K562 (cell line): ENCODE data around the gene MYO1E. TPM values are rescaled to one million over a fixed set of nuclear protein-coding genes. Genes with fewer than 3 reads are reported as not detected.

Source experiments
- ATAC-seq: fragments of 200-7000 bp; cut with Tn5 transposase; 3 replicates; pipeline ENCODE4 v1.9.1; 2020; ENCODE audit warnings: moderate library complexity
- BruUV-seq: library from RNA; stranded (reverse); fragments of 400-500 nt; replicated peaks from 2 replicates; lab custom pipeline; 2021; lab: Mats Ljungman, UMichigan
- CTCF ChIA-PET: fragments of 300-600 bp; formaldehyde crosslinking; extraction: SDS; loops from one replicate; lab custom pipeline; 2021; ENCODE audit warnings: low intra/inter-chr PET ratio; lab: Yijun Ruan, JAX
- POLR2A ChIA-PET: fragments of 300-600, 350-650 bp; sonication (Branson Sonifier 250); formaldehyde crosslinking; extraction: SDS; loops from one replicate; lab custom pipeline; 2021; ENCODE audit warnings: antibody characterized with exemption, inconsistent platforms; lab: Yijun Ruan, JAX
- DNase-seq, 4 experiments: peaks; one replicate each; pipeline versions ENCODE4 v3.0.0 to v3.0.0-alpha.2; 2011 to 2018; ENCODE audit warnings: low spot score in 3 of 4, mixed read lengths in 3 of 4; ENCODE audit errors: extremely low read depth in 1 of 4
- FAIRE-seq: peaks from 2 replicates; lab custom pipeline; 2011; peaks lifted over from hg19 to GRCh38; lab: Jason Lieb, UNC
- H2AFZ ChIP-seq: 2 replicates; pipeline ENCODE4 v1.6.0; 2011; ENCODE audit warnings: low read depth, low read length, control low read depth, inconsistent platforms
- H3K27ac ChIP-seq: fragments of 200-600 bp; 3 replicates; pipeline ENCODE4 v1.8.0; 2011; ENCODE audit warnings: low read depth, mild to moderate bottlenecking, control low read depth, inconsistent platforms, low read length, moderate library complexity, mixed read lengths; ENCODE audit errors: extremely low read depth
- H3K27me3 ChIP-seq, 2 experiments: fragments of 300-600 bp in 1 of 2; 2 replicates in 1 of 2; 3 replicates in 1 of 2; pipeline versions ENCODE4 v1.6.0 to v1.8.0; 2011; ENCODE audit warnings: inconsistent platforms in 2 of 2, low read length in 2 of 2, mild to moderate bottlenecking in 1 of 2, mixed read lengths in 1 of 2, moderate library complexity in 1 of 2; ENCODE audit not compliant: control insufficient read depth in 2 of 2, insufficient read depth in 2 of 2
- H3K36me3 ChIP-seq: fragments of 300-600 bp; 3 replicates; pipeline ENCODE4 v1.8.0; 2011; ENCODE audit warnings: mild to moderate bottlenecking, low read length, inconsistent platforms; ENCODE audit not compliant: control insufficient read depth, insufficient read depth
- H3K4me1 ChIP-seq, 2 experiments: fragments of 200-600 bp in 1 of 2; replicated peaks in 1 of 2; 2 replicates in 1 of 2; 3 replicates in 1 of 2; pipeline versions ENCODE4 v1.5.1 to v1.8.0; 2011; ENCODE audit warnings: inconsistent platforms in 2 of 2, low read length in 2 of 2, mild to moderate bottlenecking in 1 of 2, mixed read lengths in 1 of 2, moderate library complexity in 1 of 2; ENCODE audit not compliant: control insufficient read depth in 2 of 2, insufficient read depth in 2 of 2
- H3K4me2 ChIP-seq: 2 replicates; pipeline ENCODE4 v1.6.1; 2011; ENCODE audit warnings: low read length, control low read depth, inconsistent platforms, mixed read lengths; ENCODE audit not compliant: insufficient read depth
- H3K4me3 ChIP-seq: fragments of 200-600 bp; sonication (generic), shearing (Covaris generic); 2 replicates; pipeline ENCODE4 v1.5.1; 2016; ENCODE audit warnings: control low read depth, inconsistent platforms
- H3K79me2 ChIP-seq: fragments of 200-600 bp; 3 replicates; pipeline ENCODE4 v1.8.0; 2011; ENCODE audit warnings: low read length, inconsistent platforms; ENCODE audit not compliant: control insufficient read depth, insufficient read depth
- H3K9ac ChIP-seq, 2 experiments: 2 replicates each; pipeline versions ENCODE4 v1.6.0 to v1.6.1; 2011; ENCODE audit warnings: low read depth in 2 of 2, low read length in 2 of 2, control low read depth in 1 of 2, inconsistent platforms in 1 of 2, mild to moderate bottlenecking in 1 of 2, mixed read lengths in 1 of 2; ENCODE audit not compliant: insufficient read depth in 1 of 2
- H3K9me1 ChIP-seq: one replicate; pipeline ENCODE4 v1.6.0; 2011; ENCODE audit warnings: inconsistent platforms, mild to moderate bottlenecking, low read length, moderate library complexity; ENCODE audit not compliant: control insufficient read depth, insufficient read depth
- H3K9me3 ChIP-seq: replicated peaks from 2 replicates; pipeline ENCODE4 v1.5.1; 2011; ENCODE audit warnings: low read depth, low read length, inconsistent platforms; ENCODE audit not compliant: control insufficient read depth, insufficient read depth
- H4K20me1 ChIP-seq: replicated peaks from 2 replicates; pipeline ENCODE4 v1.6.1; 2011; ENCODE audit warnings: low read length, inconsistent platforms, mixed read lengths; ENCODE audit not compliant: control insufficient read depth, insufficient read depth
- MTA3 ChIP-seq: fragments of 450-650 bp; formaldehyde crosslinking; IDR thresholded peaks from 2 replicates; pipeline ENCODE4 v1.6.1; 2017; ENCODE audit warnings: mild to moderate bottlenecking, borderline replicate concordance
- NR2F6 ChIP-seq: fragments of 450-650 bp; formaldehyde crosslinking; IDR thresholded peaks from 2 replicates; pipeline ENCODE4 v1.4.0; 2020; ENCODE audit warnings: mild to moderate bottlenecking
- RUNX1 ChIP-seq: sonication (generic); IDR thresholded peaks from 2 replicates; pipeline ENCODE4 v1.6.1; 2016; ENCODE audit warnings: antibody characterized with exemption, low read depth
- TAF9B ChIP-seq: fragments of 450-650 bp; IDR thresholded peaks from 2 replicates; pipeline ENCODE4 v1.6.1; 2018; ENCODE audit warnings: mild to moderate bottlenecking; ENCODE audit not compliant: partially characterized antibody
- ZNF780A ChIP-seq: fragments of 250-450 bp; sonication (Bioruptor Pico); IDR thresholded peaks from 2 replicates; pipeline ENCODE4 v1.5.0; 2021; ENCODE audit warnings: mild to moderate bottlenecking
- WGBS: fragments of 100-300 bp; shearing (Covaris generic); methylation state at CpG from one replicate; pipeline ENCODE4 v1.1.6; 2016; ENCODE audit warnings: low coverage, mixed read lengths; ENCODE audit not compliant: insufficient coverage; ENCODE audit errors: missing lambda C conversion rate; 5-methylcytosine and 5-hydroxymethylcytosine counted together
- in situ Hi-C: fragments of 300-500 bp; cut with MboI; formaldehyde crosslinking; loops from 4 replicates; pipeline ENCODE4 v1.15.0; 2018; ENCODE audit warnings: inconsistent platforms, mixed read lengths
- intact Hi-C: fragments of 100-400 bp; cut with micrococcal nuclease; formaldehyde crosslinking; loops from 2 replicates; pipeline ENCODE4 v1.14.2; 2022
- polyA plus RNA-seq, 8 experiments: library from polyadenylated mRNA; depleted of rRNA in 4 of 8; stranded (reverse) in 5 of 8; unstranded in 3 of 8; fragments of >200 nt; fragmentation: Nextera tagmentation in 2 of 8; fragmentation: Illumina TruSeq in 1 of 8; extraction: Ambion mirVana in 2 of 8; extraction: Trizol in 1 of 8; gene quantifications; 2 replicates each; pipeline versions ENCODE4 v1.2.1 to v1.2.3, GENCODE V29; 2011 to 2014; ENCODE audit warnings: inconsistent platforms in 1 of 8, missing spikeins in 1 of 8
- total RNA-seq, 7 experiments: library from RNA; depleted of rRNA in 6 of 7; stranded (reverse); fragments of >200 nt in 6 of 7; fragmentation: Illumina TruSeq in 2 of 7; extraction: Trizol in 2 of 7; gene quantifications; 2 replicates each; pipeline versions ENCODE4 v1.2.1 to v1.2.3, GENCODE V29; 2011 to 2021; ENCODE audit warnings: low replicate concordance in 1 of 7
- TF ChIP-seq, protein P1 (sequence below): fragments of 450-650 bp; formaldehyde crosslinking; IDR thresholded peaks from 2 replicates; pipeline ENCODE4 v1.4.0; 2020; ENCODE audit warnings: mild to moderate bottlenecking
- TF ChIP-seq, protein P2 (sequence below): fragments of 250-450 bp; sonication (Bioruptor Pico); IDR thresholded peaks from 2 replicates; pipeline ENCODE4 v1.4.0; 2020; ENCODE audit warnings: mild to moderate bottlenecking, moderate library complexity, borderline replicate concordance

MYO1E gene
- total and polyA plus RNA-seq, 9 of the 15 experiments (the other 6 are each of a cell fraction or from before 2014, with no cell fraction given) = under 0.01 to 0.44 (median 0.01) TPM; not detected in 6

DNA sequence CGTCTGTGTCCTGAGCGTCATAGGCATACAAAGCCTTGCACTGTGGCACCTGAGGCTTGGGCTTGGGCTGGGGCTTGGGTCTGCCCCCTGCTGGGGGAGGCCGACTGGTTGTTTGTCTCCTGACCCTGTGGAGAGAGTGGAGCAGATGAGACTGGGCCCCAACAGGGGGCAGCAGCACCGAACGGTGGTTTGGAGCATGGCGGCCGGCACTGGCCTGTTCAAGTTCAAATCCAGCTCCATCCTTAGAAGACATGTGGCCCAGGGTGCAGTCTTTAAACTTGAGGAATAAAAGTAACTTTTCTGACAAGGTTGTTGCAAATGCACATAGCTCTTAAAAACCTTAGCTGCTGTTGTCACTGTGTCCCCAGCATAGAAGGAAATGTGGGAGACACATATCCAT lies 234.4 kb downstream of the MYO1E start (continued):
- TF ChIP-seq, protein P1, sequence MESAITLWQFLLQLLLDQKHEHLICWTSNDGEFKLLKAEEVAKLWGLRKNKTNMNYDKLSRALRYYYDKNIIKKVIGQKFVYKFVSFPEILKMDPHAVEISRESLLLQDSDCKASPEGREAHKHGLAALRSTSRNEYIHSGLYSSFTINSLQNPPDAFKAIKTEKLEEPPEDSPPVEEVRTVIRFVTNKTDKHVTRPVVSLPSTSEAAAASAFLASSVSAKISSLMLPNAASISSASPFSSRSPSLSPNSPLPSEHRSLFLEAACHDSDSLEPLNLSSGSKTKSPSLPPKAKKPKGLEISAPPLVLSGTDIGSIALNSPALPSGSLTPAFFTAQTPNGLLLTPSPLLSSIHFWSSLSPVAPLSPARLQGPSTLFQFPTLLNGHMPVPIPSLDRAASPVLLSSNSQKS (CRISPR knock-in tag) = no peak
- TF ChIP-seq, protein P2, sequence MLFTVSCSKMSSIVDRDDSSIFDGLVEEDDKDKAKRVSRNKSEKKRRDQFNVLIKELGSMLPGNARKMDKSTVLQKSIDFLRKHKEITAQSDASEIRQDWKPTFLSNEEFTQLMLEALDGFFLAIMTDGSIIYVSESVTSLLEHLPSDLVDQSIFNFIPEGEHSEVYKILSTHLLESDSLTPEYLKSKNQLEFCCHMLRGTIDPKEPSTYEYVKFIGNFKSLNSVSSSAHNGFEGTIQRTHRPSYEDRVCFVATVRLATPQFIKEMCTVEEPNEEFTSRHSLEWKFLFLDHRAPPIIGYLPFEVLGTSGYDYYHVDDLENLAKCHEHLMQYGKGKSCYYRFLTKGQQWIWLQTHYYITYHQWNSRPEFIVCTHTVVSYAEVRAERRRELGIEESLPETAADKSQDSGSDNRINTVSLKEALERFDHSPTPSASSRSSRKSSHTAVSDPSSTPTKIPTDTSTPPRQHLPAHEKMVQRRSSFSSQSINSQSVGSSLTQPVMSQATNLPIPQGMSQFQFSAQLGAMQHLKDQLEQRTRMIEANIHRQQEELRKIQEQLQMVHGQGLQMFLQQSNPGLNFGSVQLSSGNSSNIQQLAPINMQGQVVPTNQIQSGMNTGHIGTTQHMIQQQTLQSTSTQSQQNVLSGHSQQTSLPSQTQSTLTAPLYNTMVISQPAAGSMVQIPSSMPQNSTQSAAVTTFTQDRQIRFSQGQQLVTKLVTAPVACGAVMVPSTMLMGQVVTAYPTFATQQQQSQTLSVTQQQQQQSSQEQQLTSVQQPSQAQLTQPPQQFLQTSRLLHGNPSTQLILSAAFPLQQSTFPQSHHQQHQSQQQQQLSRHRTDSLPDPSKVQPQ = no peak
- TF ChIP-seq MTA3 (0 out of 2 replicates have a peak, but pooled peaks have one; percentile 45), RUNX1 (no peak), NR2F6 (CRISPR knock-in tag) (no peak), TAF9B (no peak), ZNF780A (CRISPR knock-in tag) (no peak)

DNA sequence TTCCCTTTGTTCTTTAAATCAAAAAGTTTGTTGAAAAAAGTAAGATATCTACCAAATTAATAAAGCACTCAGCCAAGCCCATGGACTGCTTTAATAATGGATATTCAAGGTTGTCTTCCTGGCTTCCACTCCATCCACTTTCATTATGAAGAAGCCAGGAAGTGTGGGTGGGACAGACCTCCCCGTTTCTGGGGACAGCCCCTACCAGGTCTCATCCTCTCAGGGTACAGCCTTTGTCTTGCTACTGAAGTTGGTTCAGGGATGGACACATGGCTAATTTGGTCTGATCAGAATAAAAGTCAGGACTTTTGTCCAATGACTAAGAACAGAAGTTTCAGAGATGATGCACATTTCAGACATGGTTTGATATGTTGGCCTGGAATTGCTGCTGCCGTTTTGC lies 235.1 kb downstream of the MYO1E start:
- in situ Hi-C loops = no loop called here
- peaks cover 3% of the 10 kb centered on the region for H3K9me1 ChIP-seq
- peaks cover 0 to 3% of the 10 kb centered on the region in 2 experiments; a peak in 1 of 5 replicates for H3K4me1 ChIP-seq
- H3K4me2 ChIP-seq = no peak overlapping the region
- H3K27me3 ChIP-seq = no peaks in the 10 kb centered on the region
- WGBS = 60% methylated on average over 2 of the region's 2 CpGs
- DNase-seq (no peak), FAIRE-seq (peak; percentile 35), ATAC-seq (no peak)
- no peak overlapping the region for H3K27ac ChIP-seq
- no TSS peak for BruUV-seq
- no peak overlapping the region for H3K4me3 ChIP-seq
- H4K20me1 ChIP-seq = no peaks in the 10 kb centered on the region
- intact Hi-C loops = no loop called here
- ChIA-PET CTCF (interaction anchor here (0.6 to 2.0 kb wide), 4 partner anchors 38 to 910 kb away, joined by 3 to 17 read pairs (median 4); no protein-coding TSS in a partner anchor), POLR2A (interaction anchor here (0.5 to 1.2 kb wide), 2 partner anchors 14 to 61 kb away, joined by 3 read pairs; no protein-coding TSS in a partner anchor)
- H3K79me2 ChIP-seq = no peaks in the 10 kb centered on the region
- no peaks in the 10 kb centered on the region for H3K9me3 ChIP-seq
- peaks cover 55% of the 10 kb centered on the region for H3K36me3 ChIP-seq
- H2AFZ ChIP-seq = 0 out of 2 replicates have a peak overlapping the region, but pooled peaks have one; percentile 37
- H3K9ac ChIP-seq = no peak overlapping the region
